SK-N-SH (cell line): ENCODE measurements around the gene DSCAML1.

Experiments
- CTCF ChIP-seq: fragments of 200-600 bp; sonication (generic); IDR thresholded peaks from 2 replicates; pipeline ENCODE4 v1.6.1; 2017; ENCODE audit warnings: antibody characterized with exemption, mild to moderate bottlenecking, moderate library complexity
- EP300 ChIP-seq, 2 experiments: IDR thresholded peaks; 2 replicates each; pipeline versions ENCODE4 v1.4.0 to v1.6.1; 2012; ENCODE audit warnings: borderline replicate concordance in 1 of 2, low read depth in 1 of 2, low read length in 1 of 2
- MAX ChIP-seq: IDR thresholded peaks from 2 replicates; pipeline ENCODE4 v1.4.0; 2012; ENCODE audit warnings: low read depth
- POLR2AphosphoS5 ChIP-seq: IDR thresholded peaks from 2 replicates; pipeline ENCODE4 v1.6.1; 2012; ENCODE audit warnings: low read depth, low read length
- RAD21 ChIP-seq: IDR thresholded peaks from 2 replicates; pipeline ENCODE4 v1.6.1; 2012; ENCODE audit warnings: mild to moderate bottlenecking, low read length
- RFX5 ChIP-seq: IDR thresholded peaks from 2 replicates; pipeline ENCODE4 v1.6.1; 2012; ENCODE audit warnings: mild to moderate bottlenecking, improper control_type of control experiment, low read length
- SIN3A ChIP-seq: IDR thresholded peaks from 2 replicates; pipeline ENCODE4 v1.6.1; 2012; ENCODE audit warnings: low read depth, mild to moderate bottlenecking, low read length, moderate library complexity, borderline replicate concordance
- TAF1 ChIP-seq: IDR thresholded peaks from 2 replicates; pipeline ENCODE4 v1.6.1; 2012; ENCODE audit warnings: low read depth, mild to moderate bottlenecking, low read length, moderate library complexity, borderline replicate concordance
- TCF12 ChIP-seq: IDR thresholded peaks from 2 replicates; pipeline ENCODE4 v1.4.0; 2012
- USF1 ChIP-seq: IDR thresholded peaks from 2 replicates; pipeline ENCODE4 v1.4.0; 2012; ENCODE audit warnings: low read depth, borderline replicate concordance
- ZBTB33 ChIP-seq: IDR thresholded peaks from 2 replicates; pipeline ENCODE4 v1.4.0; 2012; ENCODE audit warnings: low read depth, borderline replicate concordance

GRCh38 chr11:117565709-117566108 is 231.3 kb downstream of the DSCAML1 start:
- TF ChIP-seq POLR2AphosphoS5 = no peak
- peak in 1 of 2 experiments; percentile 81; a peak in 2 of 4 replicates for TF ChIP-seq EP300 (IDR thresholded peaks at IDR 0.05; ENCODE audit: borderline replicate concordance in 1 of 2, low read depth in 1 of 2, low read length in 1 of 2)
- TF ChIP-seq ZBTB33 = no peak
- no peak for TF ChIP-seq CTCF
- TF ChIP-seq TAF1 = no peak
- no peak for TF ChIP-seq RFX5
- TF ChIP-seq TCF12 = no peak
- peak; percentile 59 for TF ChIP-seq RAD21
- no peak for TF ChIP-seq SIN3A
- TF ChIP-seq USF1 = no peak
- no peak for TF ChIP-seq MAX
